ENCODE results near the gene GJB5. TPM values are rescaled to one million over a fixed set of nuclear protein-coding genes. Genes with fewer than 3 reads are reported as not detected.

Gene GJB5
- total and polyA plus RNA-seq, 10 of the 15 experiments (the other 5 are each of a cell fraction or from before 2014, with no cell fraction given) = not detected

GRCh38 chr1:34806396-34806795 lies 51.5 kb downstream of the GJB5 start:
- 34% methylated on average over 3 of the region's 3 CpGs for WGBS (ENCODE audit: insufficient coverage, insufficient replicate concordance, low lambda C conversion rate, missing lambda C conversion rate)
- no peak for FAIRE-seq
- no peak for ATAC-seq
- ChIA-PET RAD21 (ENCODE audit: unreplicated experiment) (no interaction called here), CTCF (no interaction called here), POLR2A (no interaction called here), SMC1A (ENCODE audit: uncharacterized antibody, unreplicated experiment) (no interaction called here)
- no peaks in the 10 kb centered on the region for H4K20me1 ChIP-seq (ENCODE audit: control insufficient read depth, insufficient read depth)
- in situ Hi-C loops (cut with MboI) (no loop called here), intact Hi-C loops (cut with micrococcal nuclease; ENCODE audit: unreplicated experiment) (no loop called here)
- H3K4me3 ChIP-seq = no peak overlapping the region
- H2AFZ ChIP-seq (ENCODE audit: control insufficient read depth, low read depth, low read length) = no peak overlapping the region
- H3K4me1 ChIP-seq (ENCODE audit: control insufficient read depth, insufficient read depth, low read length) = no peaks in the 10 kb centered on the region
- H3K27me3 ChIP-seq (replicated peaks in 1 of 2; ENCODE audit: control insufficient read depth in 2 of 2, insufficient read depth in 2 of 2, low read length in 1 of 2) = no peaks in the 10 kb centered on the region
- no peak overlapping the region for H3K27ac ChIP-seq (ENCODE audit: control insufficient read depth, insufficient read depth)
- H3K9ac ChIP-seq (ENCODE audit: control insufficient read depth, insufficient read depth, low read length) = no peak overlapping the region
- no TSS peak for BruUV-seq (replicated peaks)
- H3K79me2 ChIP-seq (ENCODE audit: control insufficient read depth, insufficient read depth, low read length) = no peaks in the 10 kb centered on the region
- no peak for DNase-seq (ENCODE audit: low read depth, low spot score)
- H3K9me3 ChIP-seq (replicated peaks; ENCODE audit: control insufficient read depth, insufficient read depth, low read length) = no peaks in the 10 kb centered on the region; the same call in 2 of the 3 replicates
- no peak for TF ChIP-seq ZBTB33 (IDR thresholded peaks at IDR 0.05)
- no peak for TF ChIP-seq RBBP5 (conservative IDR thresholded peaks at IDR 0.05)
- TF ChIP-seq ASH2L (IDR thresholded peaks at IDR 0.05; ENCODE audit: borderline replicate concordance, low read depth) = no peak
- TF ChIP-seq NR2C2 (IDR thresholded peaks at IDR 0.05; ENCODE audit: borderline replicate concordance, control insufficient read depth, insufficient read length, low read depth) = no peak
- TF ChIP-seq RFX5 (IDR thresholded peaks at IDR 0.05; ENCODE audit: low read depth, low read length) = no peak
- TF ChIP-seq CHD2 (IDR thresholded peaks at IDR 0.05; ENCODE audit: borderline replicate concordance, low read depth, low read length) = no peak
- no peak for TF ChIP-seq GATAD2B (conservative IDR thresholded peaks at IDR 0.05; ENCODE audit: low read depth)
- no peak for TF ChIP-seq RAD21 (IDR thresholded peaks at IDR 0.05; ENCODE audit: insufficient read depth, low read depth, low read length)
- TF ChIP-seq, protein P1, sequence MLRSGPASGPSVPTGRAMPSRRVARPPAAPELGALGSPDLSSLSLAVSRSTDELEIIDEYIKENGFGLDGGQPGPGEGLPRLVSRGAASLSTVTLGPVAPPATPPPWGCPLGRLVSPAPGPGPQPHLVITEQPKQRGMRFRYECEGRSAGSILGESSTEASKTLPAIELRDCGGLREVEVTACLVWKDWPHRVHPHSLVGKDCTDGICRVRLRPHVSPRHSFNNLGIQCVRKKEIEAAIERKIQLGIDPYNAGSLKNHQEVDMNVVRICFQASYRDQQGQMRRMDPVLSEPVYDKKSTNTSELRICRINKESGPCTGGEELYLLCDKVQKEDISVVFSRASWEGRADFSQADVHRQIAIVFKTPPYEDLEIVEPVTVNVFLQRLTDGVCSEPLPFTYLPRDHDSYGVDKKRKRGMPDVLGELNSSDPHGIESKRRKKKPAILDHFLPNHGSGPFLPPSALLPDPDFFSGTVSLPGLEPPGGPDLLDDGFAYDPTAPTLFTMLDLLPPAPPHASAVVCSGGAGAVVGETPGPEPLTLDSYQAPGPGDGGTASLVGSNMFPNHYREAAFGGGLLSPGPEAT (IDR thresholded peaks at IDR 0.05; ENCODE audit: low read depth) = no peak
- TF ChIP-seq GABPA (IDR thresholded peaks at IDR 0.05; ENCODE audit: low read depth) = no peak
- TF ChIP-seq SMC3 (IDR thresholded peaks at IDR 0.05; ENCODE audit: borderline replicate concordance, low read length) = no peak
- no peak for TF ChIP-seq ZNF384 (IDR thresholded peaks at IDR 0.05; ENCODE audit: borderline replicate concordance, low read depth, low read length)
- TF ChIP-seq CHD1 (IDR thresholded peaks at IDR 0.05; ENCODE audit: low read depth, low read length) = no peak
- TF ChIP-seq TBL1XR1 (IDR thresholded peaks at IDR 0.05; ENCODE audit: low read depth, low read length) = no peak
- TF ChIP-seq MEF2B (IDR thresholded peaks at IDR 0.05; ENCODE audit: partially characterized antibody, poor library complexity, severe bottlenecking) = no peak
- TF ChIP-seq, protein P2, sequence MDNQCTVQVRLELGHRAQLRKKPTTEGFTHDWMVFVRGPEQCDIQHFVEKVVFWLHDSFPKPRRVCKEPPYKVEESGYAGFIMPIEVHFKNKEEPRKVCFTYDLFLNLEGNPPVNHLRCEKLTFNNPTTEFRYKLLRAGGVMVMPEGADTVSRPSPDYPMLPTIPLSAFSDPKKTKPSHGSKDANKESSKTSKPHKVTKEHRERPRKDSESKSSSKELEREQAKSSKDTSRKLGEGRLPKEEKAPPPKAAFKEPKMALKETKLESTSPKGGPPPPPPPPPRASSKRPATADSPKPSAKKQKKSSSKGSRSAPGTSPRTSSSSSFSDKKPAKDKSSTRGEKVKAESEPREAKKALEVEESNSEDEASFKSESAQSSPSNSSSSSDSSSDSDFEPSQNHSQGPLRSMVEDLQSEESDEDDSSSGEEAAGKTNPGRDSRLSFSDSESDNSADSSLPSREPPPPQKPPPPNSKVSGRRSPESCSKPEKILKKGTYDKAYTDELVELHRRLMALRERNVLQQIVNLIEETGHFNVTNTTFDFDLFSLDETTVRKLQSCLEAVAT (IDR thresholded peaks at IDR 0.05) = no peak
- no peaks in the 10 kb centered on the region for H3K36me3 ChIP-seq (ENCODE audit: control insufficient read depth in 2 of 2, insufficient read depth in 2 of 2, low read length in 1 of 2)
- no peak overlapping the region for H3K4me2 ChIP-seq (ENCODE audit: control insufficient read depth, insufficient read depth)

Measured in GM12878 (cell line).